HG02759 (cell line): ENCODE measurements around the gene PTCD2.

Experiments
- ATAC-seq: cut with Tn5 transposase; IDR thresholded peaks from one replicate; pipeline ENCODE4 v1.9.1; 2021; ENCODE audit warnings: mild to moderate bottlenecking, moderate library complexity; ENCODE audit not compliant: unreplicated experiment

The PTCD2 gene, protein sequence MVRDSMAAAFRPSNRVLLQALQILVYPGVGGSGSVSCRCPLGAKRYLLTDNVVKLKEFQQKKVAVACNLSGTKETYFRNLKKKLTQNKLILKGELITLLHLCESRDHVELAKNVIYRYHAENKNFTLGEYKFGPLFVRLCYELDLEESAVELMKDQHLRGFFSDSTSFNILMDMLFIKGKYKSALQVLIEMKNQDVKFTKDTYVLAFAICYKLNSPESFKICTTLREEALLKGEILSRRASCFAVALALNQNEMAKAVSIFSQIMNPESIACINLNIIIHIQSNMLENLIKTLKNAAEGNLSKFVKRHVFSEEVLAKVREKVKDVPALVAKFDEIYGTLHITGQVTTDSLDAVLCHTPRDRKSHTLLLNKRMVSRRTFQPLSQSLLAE

DNA sequence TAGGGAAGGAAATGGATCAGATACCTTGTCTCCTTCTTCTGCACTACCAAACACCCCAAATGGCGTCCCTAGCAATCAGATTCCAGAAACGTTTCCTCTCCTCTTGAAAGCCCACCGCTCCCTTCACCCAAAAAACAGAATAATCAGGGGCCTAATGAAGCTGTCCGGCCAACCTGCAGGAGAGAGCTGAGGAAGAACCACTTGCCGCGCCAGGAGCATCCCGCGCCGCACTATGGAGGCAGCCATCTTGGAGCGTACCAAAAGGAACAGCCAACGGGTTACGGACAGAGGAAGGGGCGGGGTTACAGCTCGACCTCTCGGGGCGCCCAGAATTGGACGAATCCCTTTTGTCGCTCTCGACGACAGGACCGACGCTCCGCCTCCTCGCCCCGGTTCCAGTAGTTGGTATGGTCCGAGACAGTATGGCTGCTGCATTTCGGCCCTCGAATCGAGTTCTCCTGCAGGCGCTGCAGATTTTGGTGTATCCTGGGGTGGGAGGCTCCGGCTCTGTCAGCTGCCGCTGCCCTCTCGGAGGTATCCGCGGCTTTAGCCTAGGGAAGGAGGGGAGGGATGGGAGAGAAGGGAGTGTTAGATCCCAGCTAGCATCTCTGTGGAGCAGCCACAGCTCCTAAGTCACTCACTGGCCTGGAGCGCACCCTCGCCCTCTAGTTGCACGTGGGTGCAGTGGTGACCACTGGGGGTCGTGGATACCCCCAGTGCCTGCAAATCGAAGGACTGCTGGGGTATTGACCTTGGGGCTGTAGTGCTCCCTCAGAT is at the start of gene PTCD2, which contains the start of gene MRPS27:
PTCD2 (plus strand) TSS at position 398 of the 777 bp plus-strand sequence; CDS start at position 408, 10 bp downstream.
MRPS27 (minus strand) TSS at position 265 of the 777 bp plus-strand sequence; CDS start at position 246, 19 bp downstream.
- peak; percentile 99 for ATAC-seq

DNA sequence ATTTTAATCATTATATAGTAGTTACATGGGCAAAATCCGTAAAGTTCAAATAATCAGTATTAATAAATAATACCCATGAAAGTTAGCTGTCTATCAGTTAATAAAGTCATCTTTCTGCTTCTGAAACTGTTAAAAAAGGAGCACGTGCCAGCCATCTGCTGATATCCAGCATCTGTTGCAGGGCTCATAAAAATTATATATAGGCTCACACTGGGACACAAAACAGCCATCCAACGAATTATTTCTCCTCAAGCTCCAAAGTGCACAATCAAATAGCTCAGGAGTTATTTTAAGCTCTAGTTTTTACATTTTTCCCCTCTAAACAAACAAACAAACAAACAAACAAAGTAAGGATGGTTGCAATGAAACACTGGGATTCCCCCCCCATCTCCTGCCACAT is 48.5 kb upstream of the PTCD2 start:
- ATAC-seq: no peak

DNA sequence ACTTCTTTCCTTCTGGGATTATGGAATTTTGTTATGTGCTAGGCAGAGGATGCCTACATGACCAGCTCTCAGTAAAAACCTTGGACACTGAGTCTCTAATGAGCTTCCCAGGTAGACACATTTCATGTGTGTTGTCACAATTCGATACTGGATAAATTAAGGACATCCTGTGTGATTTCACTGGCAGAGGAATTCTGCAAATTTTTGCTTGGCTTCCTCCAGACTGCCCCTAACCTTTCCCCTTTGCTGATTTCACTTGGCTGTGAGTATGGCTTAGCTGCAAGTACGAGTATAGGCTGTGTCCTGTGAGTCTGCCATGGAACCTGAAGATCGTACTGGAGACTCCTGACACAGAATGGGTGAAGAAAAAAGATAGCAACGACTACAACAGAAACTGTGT is 47.8 kb upstream of the PTCD2 start:
- ATAC-seq: no peak

DNA sequence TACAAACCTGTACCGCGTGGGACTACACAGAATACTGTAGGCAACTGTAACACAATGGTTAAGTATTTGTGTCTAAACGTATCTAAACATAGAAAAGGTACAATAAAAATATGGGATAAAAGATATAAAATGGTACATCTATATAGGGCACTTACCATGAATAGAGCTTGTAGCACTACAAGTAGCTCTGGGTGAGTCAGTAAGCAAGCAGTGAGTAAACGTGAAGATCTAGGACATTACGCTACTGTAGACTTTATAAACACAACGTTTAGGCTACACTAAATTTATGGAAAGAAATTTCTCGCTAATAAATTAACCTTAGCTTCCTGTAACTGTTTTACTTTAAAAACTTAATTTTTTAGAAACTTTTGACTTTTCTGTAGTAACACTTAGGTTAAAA is 46.6 kb upstream of the PTCD2 start:
- ATAC-seq: no peak

DNA sequence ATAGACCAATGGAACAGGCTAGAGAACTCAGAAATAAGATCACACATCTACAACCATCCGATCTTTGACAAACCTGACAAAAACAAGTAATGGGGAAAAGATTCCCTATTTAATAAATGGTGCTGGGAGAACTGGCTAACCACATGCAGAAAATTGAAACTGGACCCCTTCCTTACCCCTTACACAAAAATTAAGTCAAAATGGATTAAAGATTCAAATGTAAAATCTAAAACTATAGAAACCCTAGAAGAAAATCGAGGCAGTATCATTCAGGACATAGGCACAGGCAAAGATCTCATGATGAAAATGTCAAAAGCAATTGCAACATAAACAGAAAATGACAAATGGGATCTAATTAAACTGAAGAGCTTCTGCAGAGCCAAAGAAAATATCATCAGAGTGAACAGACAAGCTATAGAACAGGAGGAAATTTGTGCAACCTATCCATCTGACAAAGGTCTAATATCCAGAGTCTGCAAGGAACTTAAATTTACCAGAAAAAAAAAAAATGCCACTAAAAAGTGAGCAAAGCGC is 43.9 kb upstream of the PTCD2 start:
- no peak for ATAC-seq

DNA sequence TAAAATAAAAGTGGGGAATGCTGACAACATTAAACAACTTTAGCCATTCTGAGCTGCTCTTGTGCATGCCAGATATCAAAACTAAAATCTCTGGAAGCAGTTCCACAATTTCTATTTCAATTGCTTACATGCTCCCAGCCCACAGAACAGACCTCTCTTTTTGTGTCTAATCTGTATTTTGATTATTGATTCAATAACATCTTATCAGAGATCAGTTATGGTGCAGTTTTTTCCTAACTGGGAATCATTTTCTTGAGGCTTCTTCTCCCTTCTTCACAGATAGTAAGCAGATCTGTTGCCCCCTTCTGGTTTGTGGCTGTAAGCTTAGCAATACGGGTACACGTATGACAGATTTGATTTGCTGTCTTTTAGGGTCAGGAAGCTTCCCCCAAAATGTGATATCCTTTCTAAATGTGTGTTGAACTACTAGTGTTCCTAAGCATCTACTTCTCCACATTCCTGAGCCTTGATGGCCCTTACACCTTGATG is 39.5 kb upstream of the PTCD2 start:
- no peak for ATAC-seq

DNA sequence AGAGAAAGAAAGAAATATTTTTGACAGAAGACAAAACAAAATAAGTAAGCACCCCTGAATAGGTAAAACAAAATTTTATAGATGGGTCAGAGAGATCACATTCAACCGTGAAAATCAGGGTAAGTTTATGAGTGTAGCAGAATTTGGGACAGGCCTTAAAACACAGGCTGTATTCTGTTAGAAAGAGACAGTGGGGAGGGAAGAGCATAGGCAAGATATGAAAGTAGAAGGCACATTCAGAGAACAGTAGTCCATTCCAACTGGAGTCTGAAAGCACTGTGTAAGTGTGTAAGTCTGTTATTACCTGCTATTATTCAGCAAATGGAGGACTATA is 38.8 kb upstream of the PTCD2 start:
- no peak for ATAC-seq

DNA sequence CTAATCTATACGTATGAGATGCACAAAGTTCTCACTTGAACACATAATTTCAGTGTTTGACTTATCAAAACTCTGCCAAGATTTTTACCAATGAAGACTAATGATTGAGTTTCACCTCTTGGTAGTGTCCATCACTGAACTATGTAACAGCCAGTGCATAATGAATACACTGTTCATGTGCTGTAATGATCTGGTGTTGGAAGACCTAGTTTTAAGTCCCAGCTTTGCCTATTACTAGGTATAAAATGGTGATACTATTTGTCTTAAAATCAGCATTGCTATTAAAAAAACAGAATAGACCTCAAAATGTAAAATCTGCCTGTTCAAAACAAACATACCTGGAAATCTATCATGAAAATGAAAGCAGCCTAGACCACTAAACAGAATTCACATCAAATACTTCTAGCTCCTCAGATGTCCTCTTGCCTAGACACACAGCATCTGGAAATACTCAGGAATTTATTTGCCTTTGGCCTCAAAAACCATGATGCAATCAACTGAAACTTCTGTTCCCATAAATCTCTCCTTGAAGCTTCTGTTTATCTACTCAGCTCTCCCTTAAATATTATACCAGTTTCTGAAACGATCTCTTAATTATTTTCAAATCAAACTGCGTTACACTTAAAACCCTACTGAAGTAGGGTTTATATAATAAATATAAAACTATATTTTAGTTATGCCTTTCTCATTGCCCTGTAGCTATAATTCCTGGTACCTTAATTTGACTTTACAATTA is 38.2 kb upstream of the PTCD2 start:
- ATAC-seq: no peak

DNA sequence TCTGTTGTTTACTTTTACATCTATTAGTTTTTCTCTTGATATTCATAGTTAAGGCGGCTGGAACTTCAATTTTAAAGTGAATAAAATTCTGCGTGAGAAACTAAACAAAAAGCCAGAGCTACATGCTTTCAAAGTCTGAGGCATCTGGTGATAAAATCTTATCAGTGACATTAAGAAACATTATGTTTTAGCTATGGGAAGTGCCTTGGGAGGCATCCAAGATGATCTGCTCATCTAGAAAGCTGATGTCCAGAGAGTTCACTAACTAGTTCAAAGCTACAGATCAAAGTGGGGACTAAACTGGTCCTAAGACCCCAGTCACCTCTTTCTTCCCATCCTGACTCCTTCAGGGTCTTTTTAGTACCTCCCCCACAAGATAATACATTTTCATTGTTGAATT is 37.3 kb upstream of the PTCD2 start:
- ATAC-seq: no peak

DNA sequence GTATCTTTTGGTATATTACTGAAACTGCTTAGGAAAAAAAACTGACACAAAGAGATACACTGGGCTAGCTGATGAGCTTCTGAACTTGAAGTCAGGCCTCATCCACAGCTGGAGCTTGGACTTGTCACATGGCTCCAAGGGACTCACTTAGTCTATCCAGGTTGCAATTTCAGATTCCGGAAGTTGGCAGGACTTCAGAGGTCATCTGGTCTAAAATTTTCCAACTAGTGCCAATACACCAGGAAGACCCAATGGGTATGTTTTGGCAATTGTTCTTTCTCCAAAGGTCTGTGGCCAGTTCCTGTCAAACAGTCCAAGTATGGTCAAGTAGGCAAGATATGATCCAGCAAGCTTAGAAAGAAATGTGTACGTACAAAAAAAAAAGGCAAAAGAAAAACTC is 36.8 kb upstream of the PTCD2 start:
- ATAC-seq: no peak

DNA sequence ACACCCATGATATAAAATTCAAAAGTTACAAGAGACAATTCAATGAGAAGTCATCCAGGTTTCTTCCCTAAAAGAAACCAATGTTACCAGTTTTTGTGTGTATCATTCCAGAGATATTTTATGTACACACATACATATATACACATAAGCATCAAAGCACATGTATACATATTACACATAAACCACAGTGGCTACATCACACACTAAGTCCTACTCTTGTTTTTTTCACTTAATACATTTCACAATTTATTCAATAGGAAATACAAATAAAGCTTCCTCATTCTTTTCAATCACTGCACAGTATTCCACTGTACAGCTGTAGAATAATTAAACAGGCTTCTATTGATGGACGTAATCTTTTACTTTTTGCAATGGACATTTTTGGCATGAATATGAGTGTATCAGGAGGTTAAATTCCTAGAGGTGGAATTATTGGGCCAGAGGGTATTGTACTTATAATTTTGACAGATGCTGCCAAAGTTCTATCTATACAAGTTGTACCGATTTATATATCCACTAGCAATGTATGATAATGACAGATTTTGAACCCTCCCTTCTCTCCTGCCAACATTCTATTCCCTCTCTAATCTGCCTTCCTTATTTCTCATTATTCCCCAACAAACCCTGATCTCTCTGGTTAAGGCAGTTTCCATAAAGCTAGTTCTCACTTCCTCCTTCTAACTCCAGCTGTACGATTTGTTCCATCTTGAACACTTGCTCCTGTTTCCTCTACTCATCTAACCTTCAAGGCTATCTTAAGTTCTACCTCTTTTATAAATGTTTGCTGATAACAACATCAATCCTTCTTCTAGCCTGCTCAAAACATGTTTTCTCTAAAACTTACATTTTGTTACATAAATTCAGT is 35.4 kb upstream of the PTCD2 start:
- ATAC-seq: no peak

DNA sequence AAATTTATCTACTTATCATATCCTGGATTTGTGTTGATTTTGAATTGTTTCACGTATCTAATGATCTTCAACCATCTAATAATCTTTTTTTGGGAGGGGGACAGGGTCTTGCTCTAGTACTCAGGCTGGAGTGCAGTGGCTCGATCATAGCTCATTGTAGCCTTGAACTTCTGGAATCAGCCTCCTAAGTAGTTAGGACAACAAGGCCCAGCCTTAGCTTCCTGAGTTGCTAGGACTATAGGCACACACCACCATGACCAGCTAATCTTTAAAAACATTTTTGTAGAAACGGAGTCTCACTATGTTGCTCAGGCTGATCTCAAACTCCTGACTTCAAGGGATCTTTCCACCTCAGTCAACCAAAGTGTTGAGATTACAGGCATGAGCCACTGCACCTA is 34.8 kb upstream of the PTCD2 start:
- no peak for ATAC-seq

DNA sequence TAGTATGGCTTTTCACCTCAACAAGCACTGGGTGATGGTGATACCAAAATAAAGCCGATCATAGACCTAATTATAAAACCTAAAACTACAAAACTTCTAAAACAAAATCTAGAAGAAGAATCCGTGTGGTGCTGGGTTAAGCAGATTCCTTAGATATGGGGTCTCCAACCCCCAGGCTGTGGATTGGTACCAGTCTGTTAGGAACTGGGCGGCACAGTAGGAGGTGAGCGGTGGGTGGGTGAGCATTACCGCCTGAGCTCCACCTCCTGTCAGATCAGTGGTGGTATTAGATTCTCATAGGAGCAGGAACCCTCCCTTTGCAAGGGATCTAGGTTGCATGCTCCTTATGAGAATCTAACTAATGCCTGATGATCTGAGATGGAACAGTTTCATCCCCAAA is 33.4 kb upstream of the PTCD2 start:
- ATAC-seq: no peak

DNA sequence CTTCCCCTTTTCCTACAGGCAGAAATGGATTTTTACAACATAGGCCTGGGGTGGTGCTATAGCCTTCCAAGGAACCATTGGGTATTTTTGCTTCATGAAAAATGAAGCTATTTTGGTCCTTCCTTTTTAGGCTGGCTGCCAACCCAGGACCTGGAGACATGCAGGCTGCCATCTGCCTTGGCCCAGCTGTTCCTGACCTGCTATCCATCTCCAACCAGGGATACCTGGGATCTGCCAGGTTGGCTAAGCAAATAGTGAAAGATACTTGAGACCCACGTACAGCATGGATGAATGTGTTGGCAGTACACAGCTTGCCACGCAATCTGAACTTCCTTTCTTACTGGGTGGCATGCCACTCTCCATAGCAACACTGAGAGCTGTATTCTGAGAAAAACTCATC is 31.2 kb upstream of the PTCD2 start:
- ATAC-seq: no peak

DNA sequence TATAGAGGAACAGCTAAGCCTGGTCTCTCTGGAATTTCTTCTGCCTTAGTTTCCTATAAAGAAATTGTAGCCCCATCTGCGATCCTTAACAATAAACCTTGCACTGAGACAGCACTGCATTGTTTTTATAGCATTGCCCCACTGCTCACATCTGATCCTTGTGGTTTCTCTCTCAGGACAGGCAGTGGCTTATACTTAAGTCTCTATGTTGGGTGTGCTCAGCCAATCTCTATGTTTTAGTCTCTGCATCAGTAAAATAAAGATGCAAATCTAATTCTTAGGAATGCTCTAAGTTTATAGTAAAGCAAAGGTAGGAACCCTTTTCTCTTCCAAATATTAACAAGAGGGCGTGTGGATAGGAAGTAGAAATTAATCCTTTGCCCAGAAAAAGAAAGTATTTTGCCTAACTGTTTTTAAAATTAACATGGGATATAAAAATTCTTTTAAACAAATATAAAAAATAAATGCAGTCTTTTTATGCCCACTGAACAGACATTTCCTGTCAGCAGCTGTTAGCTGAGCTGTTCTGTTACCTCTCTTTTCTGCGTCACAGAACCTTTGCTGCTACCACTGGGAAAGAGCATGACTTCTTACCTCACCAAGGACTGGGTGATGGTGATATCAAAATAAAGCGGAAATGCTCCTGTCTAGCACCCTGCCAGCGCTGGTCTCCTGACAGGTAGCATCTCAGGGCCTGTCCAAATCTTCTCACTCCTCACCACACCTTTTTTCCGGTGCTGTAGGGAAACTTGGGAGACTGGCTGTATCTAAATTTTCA is 29.6 kb upstream of the PTCD2 start:
- no peak for ATAC-seq

DNA sequence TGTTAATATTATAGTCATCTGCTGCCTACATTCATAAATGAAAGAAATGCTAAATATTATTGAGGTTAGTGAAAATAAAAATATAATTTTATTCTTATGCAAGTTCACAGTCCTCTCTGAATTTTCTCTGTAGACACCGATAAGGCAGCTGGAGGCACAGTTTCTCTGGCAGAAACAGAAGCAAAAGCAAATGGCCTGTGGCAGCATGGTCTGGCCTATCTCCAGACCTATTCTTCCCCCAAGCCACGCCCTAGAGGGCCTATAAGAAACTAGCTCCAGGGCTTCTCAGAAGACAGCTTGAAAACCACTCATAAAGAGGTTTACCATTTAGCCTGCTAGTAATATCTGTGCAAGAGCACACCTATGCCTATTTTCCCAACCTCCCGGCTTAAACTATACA is 28.6 kb upstream of the PTCD2 start:
- no peak for ATAC-seq

DNA sequence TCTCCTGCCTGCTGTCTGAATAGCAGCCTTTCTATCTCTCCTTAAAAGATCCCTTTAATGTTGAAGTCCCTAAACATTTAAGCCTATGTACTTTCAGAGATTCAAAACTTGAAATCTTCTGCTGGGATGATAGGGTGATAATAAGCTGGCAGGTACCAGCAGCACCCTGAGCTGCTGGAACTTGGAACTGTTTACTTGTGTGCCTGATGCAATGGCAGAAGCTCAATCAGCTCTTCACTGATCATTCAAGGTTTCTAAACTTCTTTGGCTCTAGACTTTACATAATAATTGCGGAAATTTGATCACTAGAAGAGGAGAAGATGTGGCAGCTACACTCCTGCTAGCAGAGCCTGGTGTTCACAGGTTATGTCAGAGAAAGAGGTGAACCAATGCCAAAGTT is 27.8 kb upstream of the PTCD2 start:
- ATAC-seq: no peak

DNA sequence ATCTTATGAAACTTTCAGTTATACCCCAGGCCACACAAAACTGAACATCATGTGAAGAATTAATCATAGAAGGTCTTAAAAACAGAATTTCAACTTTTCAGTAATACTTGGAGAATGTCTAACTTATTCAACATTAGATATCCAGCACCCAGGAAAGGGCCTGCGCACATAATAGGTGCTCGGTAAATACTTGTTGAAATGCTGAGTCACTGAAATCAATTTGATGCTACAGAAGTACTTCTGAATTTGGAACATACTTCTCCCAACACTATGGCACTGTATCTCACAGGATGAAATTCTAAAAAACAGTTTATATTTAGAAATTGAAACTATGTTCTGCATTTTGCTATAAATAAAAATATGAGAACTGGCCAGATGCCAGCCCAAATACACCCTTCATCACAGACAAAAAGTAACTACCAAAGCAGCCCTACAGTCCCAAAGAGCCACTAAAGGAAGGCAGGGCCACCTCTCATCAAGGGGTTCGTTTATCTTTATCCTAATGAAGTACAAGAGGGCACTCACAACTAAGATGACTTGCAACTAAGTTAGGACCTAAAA is 26.6 kb upstream of the PTCD2 start:
- ATAC-seq: no peak

DNA sequence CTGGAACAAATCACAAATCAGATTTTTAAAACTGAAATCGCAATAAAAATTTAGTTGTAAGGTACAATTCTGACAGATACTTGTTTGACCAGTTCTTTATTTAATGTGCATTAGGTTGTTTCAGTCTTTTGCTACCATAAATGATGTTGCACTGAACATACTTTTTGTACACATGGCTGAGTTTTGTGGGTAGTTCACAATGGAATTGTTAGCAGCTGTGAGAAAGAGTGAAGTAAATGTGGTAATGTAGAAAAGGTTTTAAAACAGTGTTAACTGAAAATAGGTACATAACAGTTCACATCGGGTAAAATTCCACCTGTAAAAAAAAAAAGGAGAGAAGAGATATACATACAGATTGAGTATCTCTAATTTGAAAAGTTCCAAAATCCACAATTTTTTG is 25.7 kb upstream of the PTCD2 start:
- no peak for ATAC-seq
